Left ventricle myocardium inferior (tissue), 1 donor: ENCODE measurements around the gene NENF. TPM values are rescaled to one million over a fixed set of nuclear protein-coding genes. Genes with fewer than 3 reads are reported as not detected.
"Not testable (repeated sequence)": the region's sequence is repeated elsewhere in the genome, so short reads cannot be mapped to it uniquely, and the experiment has no call there.

ENCODE experiments used
- DNase-seq: peaks from one replicate; pipeline ENCODE4 v3.0.0-alpha.2; 2020
- H3K27ac ChIP-seq: fragments of 200-600 bp; replicated peaks from 2 replicates; pipeline ENCODE4 v1.8.0; 2021
- H3K27me3 ChIP-seq: fragments of 200-600 bp; 2 replicates; pipeline ENCODE4 v1.8.0; 2021; ENCODE audit warnings: low read depth
- H3K36me3 ChIP-seq: fragments of 200-600 bp; 2 replicates; pipeline ENCODE4 v1.8.0; 2021
- H3K4me1 ChIP-seq: fragments of 200-600 bp; 2 replicates; pipeline ENCODE4 v1.8.0; 2021
- H3K4me3 ChIP-seq: fragments of 200-600 bp; 2 replicates; pipeline ENCODE4 v1.8.0; 2021; ENCODE audit warnings: mild to moderate bottlenecking, moderate library complexity
- H3K9me3 ChIP-seq: fragments of 200-600 bp; replicated peaks from 2 replicates; pipeline ENCODE4 v1.8.0; 2021
- CTCF ChIP-seq: fragments of 200-600 bp; IDR thresholded peaks from 2 replicates; pipeline ENCODE4 v1.8.0; 2021; ENCODE audit warnings: antibody characterized with exemption, mild to moderate bottlenecking, borderline replicate concordance
- intact Hi-C: fragments of 100-400 bp; cut with micrococcal nuclease; formaldehyde crosslinking; loops from one replicate; pipeline ENCODE4 v1.11.0; 2022
- total RNA-seq: library from RNA; stranded (reverse); fragmentation: NEBNext Ultra II Directional; extraction: Animal tissue kit (Norgen Biotek cat#: 25700); gene quantifications from one replicate; pipeline ENCODE4 v1.2.1, GENCODE V29; 2021
- donor health status: DM: no; HTN: yes; CAD: no; lungs with severe emphysema.

The NENF gene
- total RNA-seq, 1 donor from 2014 or later = 108 TPM

GRCh38 chr1:212470059-212470458 is 37.3 kb downstream of the NENF start:
- no peaks in the 10 kb centered on the region for H3K36me3 ChIP-seq
- H3K4me1 ChIP-seq = peaks cover 9% of the 10 kb centered on the region
- H3K9me3 ChIP-seq = no peaks in the 10 kb centered on the region
- H3K27ac ChIP-seq = peak overlapping the region; percentile 60
- peak; percentile 71 for DNase-seq
- intact Hi-C loops = no loop called here
- TF ChIP-seq CTCF = no peak
- no peak overlapping the region for H3K4me3 ChIP-seq
- no peaks in the 10 kb centered on the region for H3K27me3 ChIP-seq

- no peak overlapping the region for H3K4me3 ChIP-seq
- DNase-seq = no peak
- H3K4me1 ChIP-seq = peaks cover 9% of the 10 kb centered on the region
- no peak overlapping the region for H3K27ac ChIP-seq
- intact Hi-C loops = no loop called here
- no peaks in the 10 kb centered on the region for H3K9me3 ChIP-seq
- TF ChIP-seq CTCF = no peak
- H3K36me3 ChIP-seq = no peaks in the 10 kb centered on the region
- no peaks in the 10 kb centered on the region for H3K27me3 ChIP-seq
These were observed 38.6 kb downstream of the NENF start for GRCh38 chr1:212471286-212471685.

- Histone ChIP-seq H3K36me3 (no peaks in the 10 kb centered on the region), H3K4me3 (no peak overlapping the region), H3K27ac (no peak overlapping the region), H3K27me3 (no peaks in the 10 kb centered on the region), H3K9me3 (no peaks in the 10 kb centered on the region), H3K4me1 (peaks cover 12% of the 10 kb centered on the region)
- intact Hi-C loops = no loop called here
- DNase-seq = no peak
- no peak for TF ChIP-seq CTCF
These were observed 39.4 kb downstream of the NENF start for GRCh38 chr1:212471891-212472675.

GRCh38 chr1:212473729-212474128 is 41.0 kb downstream of the NENF start:
- H3K27me3 ChIP-seq = no peaks in the 10 kb centered on the region
- no peak for DNase-seq
- no peaks in the 10 kb centered on the region for H3K36me3 ChIP-seq
- no peaks in the 10 kb centered on the region for H3K9me3 ChIP-seq
- no peak overlapping the region for H3K27ac ChIP-seq
- intact Hi-C loops = no loop called here
- no peak overlapping the region for H3K4me3 ChIP-seq
- peaks cover 16% of the 10 kb centered on the region for H3K4me1 ChIP-seq
- TF ChIP-seq CTCF = no peak

- H3K4me1 ChIP-seq = peaks cover 12% of the 10 kb centered on the region
- no peak for DNase-seq
- no peaks in the 10 kb centered on the region for H3K36me3 ChIP-seq
- no peak overlapping the region for H3K4me3 ChIP-seq
- no peak for TF ChIP-seq CTCF
- intact Hi-C loops = no loop called here
- no peaks in the 10 kb centered on the region for H3K9me3 ChIP-seq
- H3K27ac ChIP-seq = no peak overlapping the region
- H3K27me3 ChIP-seq = no peaks in the 10 kb centered on the region
These were observed 42.4 kb downstream of the NENF start for GRCh38 chr1:212475151-212475550.

GRCh38 chr1:212475831-212476230 is 43.1 kb downstream of the NENF start:
- intact Hi-C loops, H3K36me3 ChIP-seq, H3K4me1 ChIP-seq, H3K9me3 ChIP-seq, DNase-seq, H3K4me3 ChIP-seq, H3K27ac ChIP-seq, H3K27me3 ChIP-seq: not testable (repeated sequence)
